ENCODE data around the gene HELZ.
"Not testable (repeated sequence)": the region's sequence is repeated elsewhere in the genome, so short reads cannot be mapped to it uniquely, and the experiment has no call there.

- TF ChIP-seq, protein P1, sequence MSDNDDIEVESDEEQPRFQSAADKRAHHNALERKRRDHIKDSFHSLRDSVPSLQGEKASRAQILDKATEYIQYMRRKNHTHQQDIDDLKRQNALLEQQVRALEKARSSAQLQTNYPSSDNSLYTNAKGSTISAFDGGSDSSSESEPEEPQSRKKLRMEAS (IDR thresholded peaks at IDR 0.05), result not testable (repeated sequence)
- not testable (repeated sequence) for TF ChIP-seq CTCF (IDR thresholded peaks at IDR 0.05 in 2 of 3, conservative IDR thresholded peaks at IDR 0.05 in 1 of 3; ENCODE audit: borderline replicate concordance in 1 of 3, insufficient read depth in 1 of 3, low read depth in 2 of 3, low read length in 2 of 3); SIN3A (IDR thresholded peaks at IDR 0.05; ENCODE audit: low read depth); EZH2 (IDR thresholded peaks at IDR 0.05); EZH2phosphoT487 (IDR thresholded peaks at IDR 0.05; ENCODE audit: borderline replicate concordance); SP1 (IDR thresholded peaks at IDR 0.05; ENCODE audit: low read depth); POLR2AphosphoS5 (IDR thresholded peaks at IDR 0.05; ENCODE audit: low read depth, low read length); ZNF274 (IDR thresholded peaks at IDR 0.05; ENCODE audit: low read depth, low read length); EGR1 (IDR thresholded peaks at IDR 0.05; ENCODE audit: low read depth); POLR2A (IDR thresholded peaks at IDR 0.05; ENCODE audit: borderline replicate concordance, extremely low read depth, insufficient read depth, insufficient read length); ZFX (IDR thresholded peaks at IDR 0.05); FOSL1 (IDR thresholded peaks at IDR 0.05; ENCODE audit: low read depth)
Observed at GRCh38 chr17:67142030-67142429, 103.0 kb downstream of the HELZ start.
